HUES48 (cell line): ENCODE results near the gene ZBTB7B.

Experiments
- H3K27ac ChIP-seq: one replicate; pipeline ENCODE4 v1.7.0; 2013; ENCODE audit warnings: low read depth, low read length, inconsistent platforms
- H3K27me3 ChIP-seq: 2 replicates; pipeline ENCODE4 v1.6.1; 2013; ENCODE audit warnings: mild to moderate bottlenecking, low read length; ENCODE audit not compliant: control insufficient read depth, insufficient read depth
- H3K36me3 ChIP-seq: 2 replicates; pipeline ENCODE4 v1.6.1; 2013; ENCODE audit warnings: low read length; ENCODE audit not compliant: control insufficient read depth, insufficient read depth
- H3K4me1 ChIP-seq: 2 replicates; pipeline ENCODE4 v1.6.1; 2013; ENCODE audit warnings: mild to moderate bottlenecking, low read length; ENCODE audit not compliant: control insufficient read depth, insufficient read depth
- H3K4me3 ChIP-seq: 2 replicates; pipeline ENCODE4 v1.5.1; 2013; ENCODE audit warnings: mild to moderate bottlenecking, low read depth, low read length
- H3K9ac ChIP-seq: 2 replicates; pipeline ENCODE4 v1.6.1; 2013; ENCODE audit warnings: mild to moderate bottlenecking, low read depth, low read length, moderate library complexity
- H3K9me3 ChIP-seq: 2 replicates; pipeline ENCODE4 v1.6.1; 2013; ENCODE audit warnings: low read length; ENCODE audit not compliant: control insufficient read depth, insufficient read depth

The ZBTB7B gene

DNA sequence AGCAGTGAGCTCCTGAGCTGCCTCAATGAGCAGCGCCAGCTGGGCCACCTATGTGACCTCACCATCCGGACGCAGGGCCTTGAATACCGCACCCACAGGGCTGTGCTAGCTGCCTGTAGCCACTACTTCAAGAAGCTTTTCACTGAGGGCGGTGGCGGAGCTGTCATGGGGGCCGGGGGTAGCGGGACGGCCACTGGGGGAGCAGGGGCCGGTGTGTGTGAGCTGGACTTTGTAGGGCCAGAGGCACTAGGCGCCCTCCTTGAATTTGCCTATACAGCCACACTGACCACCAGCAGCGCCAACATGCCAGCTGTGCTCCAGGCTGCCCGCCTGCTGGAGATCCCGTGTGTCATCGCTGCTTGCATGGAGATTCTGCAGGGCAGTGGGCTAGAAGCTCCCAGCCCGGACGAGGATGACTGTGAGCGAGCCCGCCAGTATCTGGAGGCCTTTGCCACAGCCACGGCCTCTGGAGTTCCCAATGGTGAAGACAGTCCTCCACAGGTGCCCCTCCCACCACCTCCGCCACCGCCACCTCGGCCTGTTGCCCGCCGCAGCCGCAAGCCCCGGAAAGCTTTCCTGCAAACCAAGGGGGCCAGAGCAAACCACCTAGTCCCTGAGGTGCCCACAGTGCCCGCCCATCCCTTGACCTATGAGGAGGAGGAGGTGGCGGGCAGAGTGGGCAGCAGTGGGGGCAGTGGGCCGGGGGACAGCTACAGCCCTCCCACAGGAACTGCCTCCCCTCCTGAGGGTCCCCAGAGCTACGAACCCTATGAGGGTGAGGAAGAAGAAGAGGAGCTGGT lies 12.3 kb downstream of the ZBTB7B start:
- H3K9me3 ChIP-seq: no peaks in the 10 kb centered on the region
- H3K4me1 ChIP-seq: peaks cover 30% of the 10 kb centered on the region
- no peak overlapping the region for H3K9ac ChIP-seq
- peaks cover 38% of the 10 kb centered on the region for H3K36me3 ChIP-seq
- no peak overlapping the region for H3K4me3 ChIP-seq
- no peak overlapping the region for H3K27ac ChIP-seq
- no peaks in the 10 kb centered on the region for H3K27me3 ChIP-seq

DNA sequence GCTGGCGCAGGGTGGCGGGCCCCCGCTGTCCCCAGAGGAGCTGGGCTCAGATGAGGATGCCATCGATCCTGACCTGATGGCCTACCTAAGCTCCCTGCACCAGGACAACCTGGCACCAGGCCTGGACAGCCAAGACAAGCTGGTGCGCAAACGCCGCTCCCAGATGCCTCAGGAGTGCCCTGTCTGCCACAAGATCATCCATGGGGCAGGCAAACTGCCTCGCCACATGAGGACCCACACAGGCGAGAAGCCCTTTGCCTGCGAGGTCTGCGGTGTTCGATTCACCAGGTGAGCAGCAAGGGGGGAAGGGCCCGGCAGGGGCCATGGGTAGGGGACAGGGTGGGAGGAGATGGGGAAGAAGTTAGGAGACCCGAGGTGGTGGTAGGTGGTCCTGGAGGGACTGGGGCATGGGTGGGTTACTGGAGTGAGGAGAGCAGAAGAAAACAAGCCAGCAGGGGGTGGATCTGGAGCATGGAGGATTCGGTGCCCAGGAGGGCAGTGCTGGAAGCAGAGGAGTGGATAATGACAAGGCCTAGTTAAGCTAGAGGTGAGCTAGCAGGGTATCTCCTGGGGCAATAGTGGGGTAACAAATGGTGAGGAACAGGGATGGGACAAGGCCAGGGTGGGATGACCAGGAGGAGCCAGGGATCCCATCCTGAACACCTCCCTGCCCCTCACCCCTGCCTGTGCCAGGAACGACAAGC lies 13.1 kb downstream of the ZBTB7B start:
- Histone ChIP-seq H3K36me3 (peaks cover 38% of the 10 kb centered on the region), H3K9me3 (no peaks in the 10 kb centered on the region), H3K4me1 (peaks cover 28% of the 10 kb centered on the region), H3K4me3 (no peak overlapping the region), H3K27me3 (no peaks in the 10 kb centered on the region), H3K27ac (no peak overlapping the region), H3K9ac (no peak overlapping the region)

DNA sequence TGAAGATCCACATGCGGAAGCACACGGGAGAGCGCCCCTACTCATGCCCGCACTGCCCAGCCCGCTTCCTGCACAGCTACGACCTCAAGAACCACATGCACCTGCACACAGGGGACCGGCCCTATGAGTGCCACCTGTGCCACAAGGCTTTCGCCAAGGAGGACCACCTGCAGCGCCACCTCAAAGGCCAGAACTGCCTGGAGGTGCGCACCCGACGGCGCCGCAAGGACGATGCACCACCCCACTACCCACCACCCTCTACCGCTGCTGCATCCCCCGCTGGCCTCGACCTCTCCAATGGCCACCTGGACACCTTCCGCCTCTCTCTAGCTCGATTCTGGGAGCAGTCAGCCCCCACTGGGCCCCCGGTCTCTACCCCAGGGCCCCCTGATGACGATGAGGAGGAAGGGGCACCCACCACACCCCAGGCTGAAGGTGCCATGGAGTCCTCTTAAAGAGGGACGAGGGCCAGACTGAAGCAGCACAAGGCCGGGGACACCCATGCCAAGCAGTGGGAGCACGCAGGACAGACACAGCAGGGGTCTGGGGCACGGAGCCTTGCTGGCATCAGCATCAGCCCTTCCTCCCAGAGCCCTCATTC lies 13.7 kb downstream of the ZBTB7B start:
- H3K9me3 ChIP-seq: no peaks in the 10 kb centered on the region
- H3K27ac ChIP-seq: peak overlapping the region; percentile 89
- H3K4me1 ChIP-seq: peaks cover 28% of the 10 kb centered on the region
- no peaks in the 10 kb centered on the region for H3K27me3 ChIP-seq
- H3K9ac ChIP-seq: 0 out of 2 replicates have a peak overlapping the region, but pooled peaks have one; percentile 56
- peaks cover 38% of the 10 kb centered on the region for H3K36me3 ChIP-seq
- peak overlapping the region; percentile 59; the same call in 1 of the 2 replicates for H3K4me3 ChIP-seq

DNA sequence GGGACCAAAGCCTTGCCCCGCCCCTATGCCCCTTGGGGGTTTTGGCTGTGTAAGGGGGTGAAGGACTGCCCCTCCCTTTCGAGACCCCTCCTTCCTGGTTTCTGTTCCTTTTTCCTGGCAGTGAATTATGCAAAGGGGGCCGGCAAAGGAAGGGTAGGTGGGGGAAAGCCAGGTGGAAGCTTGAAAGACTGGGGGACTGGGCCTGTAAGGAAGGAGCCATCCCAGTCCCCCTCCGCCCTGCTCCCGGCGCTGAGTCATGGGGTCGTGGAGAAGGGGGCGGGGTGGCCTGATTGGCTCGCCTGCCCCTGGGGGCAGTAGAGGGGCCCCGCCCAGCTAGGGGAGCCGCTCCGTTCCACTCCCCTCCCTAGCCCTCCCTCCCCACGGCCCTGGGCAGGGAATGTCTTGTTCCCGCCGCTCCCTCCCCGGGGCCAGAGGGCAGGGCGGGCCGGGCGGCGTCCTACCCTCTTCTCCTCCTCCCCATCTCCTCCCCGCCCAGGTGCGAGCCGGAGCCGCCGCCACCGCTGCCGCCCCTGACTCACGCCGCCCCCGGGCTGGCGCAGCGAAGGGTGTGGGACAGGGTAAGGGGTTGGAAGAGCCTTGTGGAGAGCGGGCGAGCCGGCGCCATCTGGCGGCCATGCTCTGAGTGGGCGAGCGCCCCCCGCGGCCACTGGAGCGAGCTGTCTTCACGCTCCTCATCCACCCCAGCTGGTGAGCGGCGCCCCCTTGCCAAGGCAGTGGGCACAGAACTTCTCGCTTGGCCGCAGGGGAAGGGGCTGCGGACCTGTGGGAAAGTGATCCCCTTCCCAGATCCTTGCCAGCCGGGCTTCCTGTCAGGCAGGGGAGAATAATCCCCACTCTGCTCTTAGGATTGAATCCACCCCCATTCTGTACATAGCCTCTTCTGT lies 14.7 kb downstream of the ZBTB7B start:
- H3K27me3 ChIP-seq: no peaks in the 10 kb centered on the region
- peak overlapping the region; percentile 59 for H3K4me3 ChIP-seq
- peaks cover 38% of the 10 kb centered on the region for H3K36me3 ChIP-seq
- H3K27ac ChIP-seq: peak overlapping the region; percentile 89
- H3K9ac ChIP-seq: peak overlapping the region; percentile 56; the same call in 1 of the 2 replicates
- no peaks in the 10 kb centered on the region for H3K9me3 ChIP-seq
- H3K4me1 ChIP-seq: peaks cover 24% of the 10 kb centered on the region

DNA sequence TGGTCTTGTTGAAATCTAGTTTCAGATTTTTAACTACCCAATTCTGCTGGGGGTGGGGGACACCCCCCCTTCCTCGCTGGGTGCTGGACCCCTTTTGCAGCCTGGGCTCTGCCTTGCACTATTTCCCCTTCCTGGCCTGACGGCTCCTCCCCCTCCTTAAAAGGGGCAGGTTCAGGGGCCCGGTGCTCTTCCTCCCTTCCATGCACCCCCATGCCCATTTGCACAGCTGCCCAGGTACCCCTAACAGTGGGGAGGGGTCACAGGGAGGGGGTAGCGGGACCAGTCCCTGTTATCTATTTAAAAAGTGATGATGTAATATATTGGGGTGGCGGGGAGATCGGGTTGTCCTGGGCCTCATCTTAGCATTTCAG lies 15.3 kb downstream of the ZBTB7B start:
- Histone ChIP-seq H3K27ac (no peak overlapping the region), H3K27me3 (no peaks in the 10 kb centered on the region), H3K4me1 (peaks cover 19% of the 10 kb centered on the region), H3K36me3 (peaks cover 36% of the 10 kb centered on the region), H3K9me3 (no peaks in the 10 kb centered on the region), H3K9ac (no peak overlapping the region), H3K4me3 (peak overlapping the region; percentile 59)

DNA sequence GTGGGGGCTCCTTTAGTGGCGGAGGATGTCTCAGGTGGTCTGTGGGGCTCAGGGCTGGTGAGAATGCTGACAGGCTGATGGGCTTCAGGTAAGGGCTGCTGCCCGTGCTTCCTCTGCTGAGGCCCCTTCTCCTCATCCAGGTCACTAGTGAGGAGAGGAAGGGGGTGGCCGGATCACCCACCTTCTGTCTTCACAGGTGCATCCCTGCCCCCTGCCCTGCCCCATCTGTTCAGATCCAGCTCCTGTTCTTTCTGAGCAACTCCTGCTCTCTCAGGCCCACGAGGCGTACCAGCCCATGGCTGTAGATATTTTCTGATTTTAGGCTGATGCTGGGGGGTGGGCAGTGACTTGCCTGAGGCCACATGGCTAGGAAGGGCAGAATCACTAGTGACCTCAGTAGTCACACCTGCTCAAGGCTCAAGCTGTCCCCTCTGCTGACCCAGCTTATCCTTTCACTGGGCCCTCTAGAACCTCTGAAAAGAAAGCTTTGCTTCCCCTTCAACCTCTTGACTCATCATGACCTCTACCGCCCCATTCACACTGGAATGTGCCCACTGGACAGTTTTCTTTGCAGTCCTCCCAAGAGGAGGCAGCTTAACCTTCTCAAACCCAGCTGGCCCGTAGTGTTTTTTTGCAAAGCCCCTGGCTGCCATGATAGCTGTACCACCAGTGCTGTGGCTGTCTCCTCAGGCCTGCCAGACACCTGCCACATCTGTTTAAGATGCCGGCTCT lies 16.2 kb downstream of the ZBTB7B start:
- Histone ChIP-seq H3K9me3 (no peaks in the 10 kb centered on the region), H3K27ac (no peak overlapping the region), H3K36me3 (peaks cover 31% of the 10 kb centered on the region), H3K9ac (no peak overlapping the region), H3K27me3 (no peaks in the 10 kb centered on the region), H3K4me3 (no peak overlapping the region), H3K4me1 (peaks cover 14% of the 10 kb centered on the region)

DNA sequence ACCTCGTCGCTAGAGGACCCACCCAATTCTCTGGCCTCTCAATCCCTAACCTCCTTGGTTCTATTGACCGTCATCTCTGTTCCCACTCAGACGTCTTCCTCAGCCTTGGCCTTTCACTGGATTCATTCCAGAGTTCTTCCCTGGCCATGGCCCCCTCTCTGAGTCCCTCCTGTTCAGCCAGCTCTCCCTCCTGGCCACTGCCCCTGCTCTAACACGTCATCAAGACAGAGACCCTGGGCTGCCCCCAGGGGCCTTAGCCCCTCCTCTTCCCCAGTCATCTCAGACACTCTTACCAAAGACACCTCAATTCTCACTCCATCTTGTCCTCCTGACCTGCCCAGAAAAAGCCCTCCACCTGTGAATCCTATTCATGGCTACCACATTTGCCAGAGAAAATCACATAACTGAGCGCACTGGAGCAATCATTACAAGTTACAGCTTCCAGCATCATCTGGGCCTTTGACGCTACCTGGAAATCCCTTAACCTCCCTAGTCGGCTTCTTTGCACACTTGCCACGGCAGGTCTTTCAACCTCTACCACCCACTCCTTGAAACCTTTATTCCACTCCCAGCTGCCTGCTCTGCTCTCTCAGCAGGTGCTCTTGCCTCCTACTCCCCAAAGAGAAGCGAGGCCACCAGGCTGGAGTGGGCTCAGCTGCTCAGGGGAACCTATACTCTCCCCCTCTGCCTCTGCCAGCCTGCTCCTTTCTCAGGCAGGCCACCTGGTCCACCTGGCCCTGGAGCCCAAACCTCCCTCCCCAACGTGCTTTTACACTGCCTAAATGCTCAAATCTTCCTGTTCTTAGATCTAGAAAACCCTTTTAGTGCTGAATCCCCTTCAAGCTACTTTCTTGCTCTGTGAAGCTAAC lies 17.0 kb downstream of the ZBTB7B start:
- Histone ChIP-seq H3K9me3 (no peaks in the 10 kb centered on the region), H3K36me3 (peaks cover 22% of the 10 kb centered on the region), H3K4me3 (no peak overlapping the region), H3K4me1 (peaks cover 12% of the 10 kb centered on the region), H3K27me3 (no peaks in the 10 kb centered on the region), H3K9ac (no peak overlapping the region), H3K27ac (no peak overlapping the region)

DNA sequence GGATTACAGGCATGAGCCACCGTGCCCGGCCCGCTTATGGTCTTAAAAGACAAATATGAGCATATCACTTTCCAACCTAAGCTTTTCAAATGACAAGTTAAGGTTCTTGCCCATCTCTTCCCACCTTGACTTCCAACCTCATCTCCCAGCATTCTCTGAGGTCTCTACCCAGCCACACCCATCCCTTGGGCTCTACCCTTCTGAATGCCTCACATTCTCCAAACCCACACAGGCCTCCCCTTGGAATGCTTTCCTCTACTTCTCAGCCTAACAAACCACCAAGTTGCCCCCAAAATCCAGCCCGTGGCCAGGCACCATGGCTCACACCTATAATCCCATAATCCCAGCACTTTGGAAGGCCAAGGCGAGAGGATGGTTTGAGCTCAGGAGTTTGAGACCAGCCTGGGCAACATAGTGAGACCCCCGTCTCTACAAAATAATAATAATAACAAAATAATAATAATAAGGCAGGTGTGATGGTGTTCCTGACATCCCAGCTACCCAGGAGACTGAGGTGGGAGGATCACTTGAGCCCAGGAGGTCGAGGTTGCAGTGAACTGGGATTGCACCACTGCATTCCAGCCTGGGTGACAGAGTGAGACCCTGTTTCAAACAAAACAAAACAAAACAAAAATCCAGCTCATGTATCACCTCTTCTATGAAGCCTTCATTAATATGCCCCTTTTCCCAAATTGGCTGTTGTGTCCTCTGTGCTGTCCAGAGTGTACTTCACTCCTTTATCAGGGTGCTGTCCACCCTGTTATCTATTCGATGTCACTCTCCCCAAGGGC lies 19.7 kb downstream of the ZBTB7B start:
- no peaks in the 10 kb centered on the region for H3K36me3 ChIP-seq
- H3K27me3 ChIP-seq: no peaks in the 10 kb centered on the region
- no peak overlapping the region for H3K4me3 ChIP-seq
- no peak overlapping the region for H3K27ac ChIP-seq
- no peak overlapping the region for H3K9ac ChIP-seq
- H3K9me3 ChIP-seq: no peaks in the 10 kb centered on the region
- peaks cover 5% of the 10 kb centered on the region for H3K4me1 ChIP-seq

DNA sequence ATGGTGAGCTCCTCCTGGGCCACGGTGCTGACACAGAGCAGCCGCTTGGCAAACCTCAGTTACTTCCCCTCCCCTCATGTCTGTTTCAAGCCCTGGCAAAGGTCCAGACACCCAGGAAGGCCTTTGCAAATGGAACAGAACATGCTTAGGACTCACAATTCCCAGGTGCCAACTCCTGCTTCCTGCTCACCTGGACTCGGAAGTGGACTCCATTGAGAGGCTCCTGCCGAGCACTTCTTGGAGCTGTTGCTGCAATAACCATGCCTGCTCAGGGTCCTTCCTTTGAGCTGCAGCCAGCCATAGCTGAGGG lies 20.3 kb downstream of the ZBTB7B start:
- H3K36me3 ChIP-seq: no peaks in the 10 kb centered on the region
- H3K9ac ChIP-seq: no peak overlapping the region
- H3K27ac ChIP-seq: no peak overlapping the region
- H3K27me3 ChIP-seq: no peaks in the 10 kb centered on the region
- peaks cover 2% of the 10 kb centered on the region for H3K4me1 ChIP-seq
- H3K9me3 ChIP-seq: no peaks in the 10 kb centered on the region
- H3K4me3 ChIP-seq: no peak overlapping the region
